Activated CD4-positive, alpha-beta T cell treated with anti-CD3 and anti-CD28 coated beads, Interleukin-2, amount 10 ng/mL, durations not matched to agents 7 days and 5 days (primary cell): ENCODE data around the gene SFT2D1. TPM values are rescaled to one million over a fixed set of nuclear protein-coding genes. Genes with fewer than 3 reads are reported as not detected.
"Not testable (repeated sequence)": the region's sequence is repeated elsewhere in the genome, so short reads cannot be mapped to it uniquely, and the experiment has no call there.

Experiments
- CTCF ChIA-PET: fragments of 350-600 bp; sonication (Branson Sonifier 250); formaldehyde crosslinking; loops from one replicate; lab custom pipeline; 2021; ENCODE audit warnings: antibody characterized with exemption; lab: Charles Lee
- POLR2A ChIA-PET: fragments of 350-600 bp; sonication (Branson Sonifier 250); formaldehyde crosslinking; loops from one replicate; lab custom pipeline; 2021; ENCODE audit warnings: antibody characterized with exemption; lab: Charles Lee
- DNase-seq: peaks from one replicate; pipeline ENCODE4 v3.0.0-alpha.2; 2020
- H3K27ac Mint-ChIP-seq: one replicate; pipeline ENCODE4 v1.8.0; 2021; ENCODE audit warnings: mild to moderate bottlenecking, moderate library complexity, mixed read lengths
- H3K27me3 Mint-ChIP-seq: one replicate; pipeline ENCODE4 v1.8.0; 2021; ENCODE audit warnings: mixed read lengths
- H3K36me3 Mint-ChIP-seq: one replicate; pipeline ENCODE4 v1.8.0; 2021; ENCODE audit warnings: low read depth, mixed read lengths
- H3K4me1 Mint-ChIP-seq: one replicate; pipeline ENCODE4 v1.8.0; 2021; ENCODE audit warnings: mixed read lengths
- H3K4me3 Mint-ChIP-seq: one replicate; pipeline ENCODE4 v1.8.0; 2021; ENCODE audit warnings: mild to moderate bottlenecking, moderate library complexity, mixed read lengths
- H3K9me3 Mint-ChIP-seq: one replicate; pipeline ENCODE4 v1.8.0; 2021; ENCODE audit warnings: mixed read lengths
- total RNA-seq, 2 experiments: library from RNA; stranded (reverse); gene quantifications; one replicate each; pipeline ENCODE4 v1.2.3, GENCODE V29; 2021

The SFT2D1 gene
- 10 to 100 TPM; 39.7 to 43.2 TPM for total RNA-seq

- POLR2A ChIA-PET, result no interaction called here
- Mint-ChIP-seq H3K4me1 (peaks cover 6% of the 10 kb centered on the region), H3K9me3 (no peaks in the 10 kb centered on the region), H3K4me3 (peak within 1 kb of the TSS; percentile 84), H3K27ac (peak within 1 kb of the TSS; percentile 89), H3K36me3 (peaks cover 2% of the 10 kb centered on the region), H3K27me3 (peaks cover 14% of the 10 kb centered on the region)
- CTCF ChIA-PET, result interaction anchor here (0.6 to 1.6 kb wide), 3 partner anchors 39 to 660 kb away, joined by 3 to 5 read pairs (median 3); no protein-coding TSS in a partner anchor
- DNase-seq, result peak; percentile 80
These were observed at the start of gene SFT2D1 for GRCh38 chr6:166342349-166343149. TSS of gene SFT2D1 (minus strand) at chr6:166342545. CDS start at chr6:166342481, 64 bp downstream.

DNA sequence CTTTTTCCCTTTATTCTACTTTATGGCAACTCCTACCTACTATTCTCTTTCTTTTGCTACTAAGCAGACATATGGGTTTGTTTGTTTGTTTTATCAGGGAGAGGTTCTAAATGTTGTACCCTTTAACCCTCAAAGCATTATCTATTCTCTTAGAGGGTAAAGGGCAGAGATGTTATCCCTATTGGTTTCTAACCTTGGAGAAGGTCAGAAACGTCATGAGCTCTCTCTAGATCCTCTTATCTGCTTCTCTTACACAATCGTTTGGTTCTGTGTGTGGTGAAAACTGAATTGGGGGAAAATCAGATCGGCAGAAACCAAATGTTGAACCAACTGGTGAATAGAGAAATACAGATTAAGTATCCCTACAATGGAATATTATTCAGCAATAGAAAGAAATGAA lies 46.8 kb upstream of the SFT2D1 start:
- Mint-ChIP-seq H3K4me3 (no peak overlapping the region), H3K27me3 (no peaks in the 10 kb centered on the region), H3K36me3 (no peaks in the 10 kb centered on the region), H3K4me1 (peaks cover 8% of the 10 kb centered on the region), H3K9me3 (no peaks in the 10 kb centered on the region), H3K27ac (no peak overlapping the region)
- CTCF ChIA-PET, result interaction anchor here (0.9 kb wide), 1 partner anchor 76 kb away, joined by 3 read pairs; no protein-coding TSS in a partner anchor
- no peak for DNase-seq
- POLR2A ChIA-PET, result no interaction called here

DNA sequence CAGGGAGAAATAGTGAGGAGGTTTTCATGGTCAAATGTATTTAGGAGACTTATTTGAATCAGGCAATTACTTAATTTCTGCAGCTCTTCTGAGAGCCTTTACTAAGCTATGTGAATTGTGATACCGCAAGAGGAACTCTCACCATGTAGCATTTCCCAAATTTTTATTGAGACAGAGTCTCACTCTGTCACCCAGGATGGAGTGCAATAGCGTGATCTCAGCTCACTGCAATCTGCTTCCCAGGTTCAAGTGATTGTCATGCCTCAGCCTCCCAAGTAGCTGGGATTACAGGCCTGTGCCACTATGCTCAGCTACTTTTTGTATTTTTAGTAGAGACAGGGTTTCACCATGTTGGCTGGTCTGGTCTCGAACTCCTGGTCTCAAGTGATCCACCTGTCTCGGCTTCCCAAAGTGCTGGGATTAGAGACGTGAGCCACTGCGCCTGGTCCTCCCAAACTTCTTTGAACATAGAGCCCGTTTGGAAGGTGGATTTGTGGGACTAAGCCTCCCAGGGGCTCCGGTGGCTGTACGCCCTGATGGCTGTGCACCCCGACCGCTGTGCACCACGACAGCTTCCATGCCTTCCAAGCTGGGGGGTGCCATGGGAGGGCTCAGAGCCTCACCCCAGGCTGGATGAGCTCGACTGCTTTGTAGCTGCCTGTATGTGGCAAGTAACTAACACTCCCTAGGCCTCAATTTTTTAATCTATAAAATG lies 46.1 kb upstream of the SFT2D1 start:
- Mint-ChIP-seq H3K27ac (no peak overlapping the region), H3K4me3 (no peak overlapping the region), H3K9me3 (no peaks in the 10 kb centered on the region), H3K27me3 (no peaks in the 10 kb centered on the region), H3K4me1 (peaks cover 13% of the 10 kb centered on the region), H3K36me3 (no peaks in the 10 kb centered on the region)
- ChIA-PET CTCF (interaction anchor here (0.8 to 0.9 kb wide), 2 partner anchors 45 to 75 kb away, joined by 3 read pairs; no protein-coding TSS in a partner anchor), POLR2A (no interaction called here)
- DNase-seq, result no peak

- no peak overlapping the region for H3K27ac Mint-ChIP-seq
- peaks cover 13% of the 10 kb centered on the region for H3K4me1 Mint-ChIP-seq
- no peaks in the 10 kb centered on the region for H3K9me3 Mint-ChIP-seq
- POLR2A ChIA-PET, result no interaction called here
- no peak overlapping the region for H3K4me3 Mint-ChIP-seq
- CTCF ChIA-PET, result interaction anchor here (0.8 kb wide), 1 partner anchor 45 kb away, joined by 3 read pairs; no protein-coding TSS in a partner anchor
- H3K27me3 Mint-ChIP-seq, result no peaks in the 10 kb centered on the region
- DNase-seq, result no peak
- H3K36me3 Mint-ChIP-seq, result no peaks in the 10 kb centered on the region
These were observed 45.4 kb upstream of the SFT2D1 start for GRCh38 chr6:166387642-166388289.

DNA sequence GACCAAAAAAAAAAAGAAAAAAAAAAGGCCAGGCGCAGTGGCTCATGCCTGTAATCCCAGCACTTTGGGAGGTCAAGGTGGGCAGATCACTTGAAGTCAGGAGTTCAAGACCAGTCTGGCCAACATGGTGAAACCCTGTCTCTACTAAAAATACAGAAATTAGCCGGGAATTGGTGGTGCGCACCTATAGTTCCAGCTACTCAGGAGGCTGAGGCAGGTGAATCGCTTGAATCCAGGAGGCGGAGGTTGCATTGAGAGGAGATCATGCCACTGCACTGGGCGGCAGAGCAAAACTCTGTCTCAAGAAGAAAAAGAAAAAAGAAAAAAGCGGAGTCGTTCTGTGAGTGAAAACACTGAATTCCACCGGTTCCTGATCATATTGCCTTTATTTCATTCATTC lies 44.8 kb upstream of the SFT2D1 start:
- H3K4me3 Mint-ChIP-seq, POLR2A ChIA-PET, H3K9me3 Mint-ChIP-seq, H3K27me3 Mint-ChIP-seq, H3K36me3 Mint-ChIP-seq, H3K27ac Mint-ChIP-seq, CTCF ChIA-PET, DNase-seq: not testable (repeated sequence)
- peaks cover 13% of the 10 kb centered on the region for H3K4me1 Mint-ChIP-seq

DNA sequence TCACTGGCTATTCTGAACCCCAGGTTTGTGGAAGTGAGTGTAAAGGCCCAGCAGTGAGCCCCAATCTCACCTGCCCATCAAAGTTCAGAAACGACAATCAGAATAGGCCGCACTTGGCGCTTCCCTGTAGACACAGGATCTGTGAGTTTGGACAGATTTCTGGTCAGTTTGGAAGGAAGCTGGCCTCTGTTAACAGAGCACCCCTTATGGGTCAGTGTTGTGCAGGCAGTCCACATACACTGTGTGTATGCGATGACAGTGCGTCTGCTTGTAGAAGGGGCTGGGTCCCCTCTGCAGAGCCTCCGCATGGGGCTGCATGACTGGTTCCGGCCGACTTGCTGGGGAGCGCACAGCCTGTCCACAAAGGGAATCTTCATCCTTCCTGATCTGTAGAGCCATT lies 43.8 kb upstream of the SFT2D1 start:
- Mint-ChIP-seq H3K27ac (no peak overlapping the region), H3K36me3 (no peaks in the 10 kb centered on the region), H3K4me3 (no peak overlapping the region), H3K9me3 (no peaks in the 10 kb centered on the region), H3K27me3 (no peaks in the 10 kb centered on the region), H3K4me1 (peaks cover 19% of the 10 kb centered on the region)
- POLR2A ChIA-PET, result no interaction called here
- CTCF ChIA-PET, result interaction anchor here (0.9 kb wide), 1 partner anchor 30 kb away, joined by 3 read pairs; no protein-coding TSS in a partner anchor
- no peak for DNase-seq

GRCh38 chr6:166383802-166384363 lies 41.5 kb upstream of the SFT2D1 start:
- peak overlapping the region; percentile 79 for H3K4me3 Mint-ChIP-seq
- H3K9me3 Mint-ChIP-seq, POLR2A ChIA-PET, H3K27me3 Mint-ChIP-seq, H3K36me3 Mint-ChIP-seq: not testable (repeated sequence)
- CTCF ChIA-PET, result interaction anchor here (0.6 to 0.8 kb wide), 2 partner anchors 9 to 39 kb away, joined by 3 read pairs; no protein-coding TSS in a partner anchor
- peak; percentile 40 for DNase-seq
- H3K27ac Mint-ChIP-seq, result peak overlapping the region; percentile 80
- H3K4me1 Mint-ChIP-seq, result peaks cover 19% of the 10 kb centered on the region

- Mint-ChIP-seq H3K4me3 (peak within 1 kb of the TSS; percentile 92), H3K9me3 (no peaks in the 10 kb centered on the region), H3K27me3 (no peaks in the 10 kb centered on the region), H3K27ac (peak within 1 kb of the TSS; percentile 86), H3K36me3 (no peaks in the 10 kb centered on the region), H3K4me1 (peaks cover 19% of the 10 kb centered on the region)
- ChIA-PET POLR2A (interaction anchor here (0.6 kb wide), 1 partner anchor 12 kb away, joined by 3 read pairs; no protein-coding TSS in a partner anchor), CTCF (interaction anchor here (0.6 to 0.8 kb wide), 2 partner anchors 9 to 38 kb away, joined by 3 read pairs; no protein-coding TSS in a partner anchor)
- DNase-seq, result peak; percentile 94
These were observed 40.8 kb upstream of the SFT2D1 start, which contains the start of gene MPC1 for GRCh38 chr6:166382933-166383801. TSS of gene MPC1 (minus strand) at chr6:166382940. CDS start at chr6:166382876, 64 bp downstream.

- Mint-ChIP-seq H3K9me3 (no peaks in the 10 kb centered on the region), H3K27me3 (no peaks in the 10 kb centered on the region), H3K36me3 (no peaks in the 10 kb centered on the region), H3K4me3 (peak overlapping the region; percentile 92), H3K27ac (peak overlapping the region; percentile 86), H3K4me1 (peaks cover 19% of the 10 kb centered on the region)
- POLR2A ChIA-PET, result no interaction called here
- CTCF ChIA-PET, result no interaction called here
- no peak for DNase-seq
These were observed 40.2 kb upstream of the SFT2D1 start for GRCh38 chr6:166382500-166382932.

- Mint-ChIP-seq H3K4me3 (peak overlapping the region; percentile 92), H3K9me3 (no peaks in the 10 kb centered on the region), H3K27ac (peak overlapping the region; percentile 86), H3K27me3 (no peaks in the 10 kb centered on the region), H3K36me3 (no peaks in the 10 kb centered on the region), H3K4me1 (peaks cover 19% of the 10 kb centered on the region)
- ChIA-PET CTCF (interaction anchor here (0.6 to 1.8 kb wide), 29 partner anchors 9 to 1970 kb away, joined by 3 to 7 read pairs (median 4); partner anchors contain the start of gene RPS6KA2), POLR2A (interaction anchor here (0.7 kb wide), 1 partner anchor 69 kb away, joined by 4 read pairs; no protein-coding TSS in a partner anchor)
- DNase-seq, result peak; percentile 73
These were observed 39.6 kb upstream of the SFT2D1 start for GRCh38 chr6:166381733-166382499.

DNA sequence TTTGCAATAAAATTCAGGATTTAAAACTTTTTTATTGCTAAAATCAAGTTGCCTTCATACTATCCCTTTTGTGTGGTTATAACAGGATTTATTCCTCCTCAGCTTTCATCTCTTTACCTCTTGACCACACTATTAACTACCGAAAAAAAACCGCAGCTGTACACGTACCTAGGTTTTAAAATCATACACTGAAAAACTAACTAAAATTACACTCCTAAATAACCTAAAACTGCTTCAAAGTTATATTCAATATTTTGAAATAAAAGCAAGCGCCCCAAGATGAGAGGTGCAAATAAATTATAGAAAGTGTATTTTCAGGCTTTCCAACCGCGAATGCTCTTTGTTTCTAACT lies 39.0 kb upstream of the SFT2D1 start:
- Mint-ChIP-seq H3K4me3 (peak overlapping the region; percentile 92), H3K27ac (peak overlapping the region; percentile 86), H3K27me3 (no peaks in the 10 kb centered on the region), H3K9me3 (no peaks in the 10 kb centered on the region), H3K4me1 (peaks cover 19% of the 10 kb centered on the region), H3K36me3 (no peaks in the 10 kb centered on the region)
- POLR2A ChIA-PET, result interaction anchor here (0.7 kb wide), 1 partner anchor 68 kb away, joined by 4 read pairs; no protein-coding TSS in a partner anchor
- CTCF ChIA-PET, result interaction anchor here (0.6 to 1.8 kb wide), 30 partner anchors 9 to 1970 kb away, joined by 3 to 7 read pairs (median 4); partner anchors contain the start of gene RPS6KA2
- no peak for DNase-seq
